PC-9 (cell line): ENCODE data around the gene SYNGAP1. TPM values are rescaled to one million over a fixed set of nuclear protein-coding genes. Genes with fewer than 3 reads are reported as not detected.
A peak's percentile ranks its signal among the peaks of the same experiment; 100 is the strongest.

Source experiments
- BruUV-seq: library from RNA; stranded (reverse); fragments of 400-500 nt; replicated peaks from 2 replicates; lab custom pipeline; 2021; lab: Mats Ljungman, UMichigan
- CTCF ChIA-PET: fragments of 300-600 bp; sonication (Branson Sonifier 250); formaldehyde crosslinking; loops from one replicate; lab custom pipeline; 2022; ENCODE audit warnings: antibody characterized with exemption; lab: Charles Lee
- POLR2A ChIA-PET: fragments of 300-600 bp; sonication (Branson Sonifier 250); formaldehyde crosslinking; loops from one replicate; lab custom pipeline; 2022; ENCODE audit warnings: antibody characterized with exemption; ENCODE audit not compliant: unreplicated experiment; lab: Charles Lee
- DNase-seq, 2 experiments: peaks; one replicate each; pipeline versions ENCODE4 v3.0.0 to v3.0.0-alpha.2; 2015 to 2022; ENCODE audit warnings: mixed read lengths in 1 of 2
- H2AFZ ChIP-seq: fragments of 200-600 bp; sonication (generic); 2 replicates; pipeline ENCODE4 v1.8.1; 2017; ENCODE audit warnings: antibody characterized with exemption
- H3F3A ChIP-seq: fragments of 200-600 bp; sonication (generic); 2 replicates; pipeline ENCODE4 v1.8.1; 2017; ENCODE audit warnings: antibody characterized with exemption, mild to moderate bottlenecking, low read depth; ENCODE audit not compliant: insufficient read depth
- H3K27ac ChIP-seq: fragments of 200-600 bp; sonication (generic); 2 replicates; pipeline ENCODE4 v1.6.1; 2016; ENCODE audit warnings: mixed run types
- H3K27me3 ChIP-seq: fragments of 200-600 bp; sonication (generic); 2 replicates; pipeline ENCODE4 v1.6.1; 2016; ENCODE audit warnings: low read depth, mixed run types; ENCODE audit not compliant: insufficient read depth
- H3K36me3 ChIP-seq: fragments of 200-600 bp; sonication (generic); 2 replicates; pipeline ENCODE4 v1.6.1; 2016; ENCODE audit warnings: low read depth, mixed run types
- H3K4me1 ChIP-seq: fragments of 200-600 bp; sonication (generic); replicated peaks from 2 replicates; pipeline ENCODE4 v1.6.1; 2016; ENCODE audit warnings: mixed run types; ENCODE audit not compliant: insufficient read depth
- H3K4me2 ChIP-seq: fragments of 200-600 bp; sonication (generic); 2 replicates; pipeline ENCODE4 v1.6.1; 2017; ENCODE audit warnings: mixed run types
- H3K4me3 ChIP-seq: fragments of 200-600 bp; sonication (generic); 2 replicates; pipeline ENCODE4 v1.6.1; 2016; ENCODE audit warnings: mixed run types
- H3K79me2 ChIP-seq: fragments of 200-600 bp; sonication (generic); 2 replicates; pipeline ENCODE4 v1.6.1; 2017; ENCODE audit warnings: low read depth, mixed run types
- H3K9me2 ChIP-seq: fragments of 200-600 bp; sonication (generic); 2 replicates; pipeline ENCODE4 v1.8.1; 2017; ENCODE audit warnings: mild to moderate bottlenecking; ENCODE audit not compliant: insufficient read depth
- H3K9me3 ChIP-seq: fragments of 200-600 bp; sonication (generic); 2 replicates; pipeline ENCODE4 v1.8.1; 2016; ENCODE audit warnings: low read depth; ENCODE audit not compliant: insufficient read depth
- H4K20me1 ChIP-seq: fragments of 200-600 bp; sonication (generic); 2 replicates; pipeline ENCODE4 v1.8.1; 2017; ENCODE audit not compliant: insufficient read depth
- CTCF ChIP-seq: fragments of 200-600 bp; sonication (generic); conservative IDR thresholded peaks from 2 replicates; pipeline ENCODE4 v1.6.1; 2017; ENCODE audit warnings: mixed run types, antibody characterized with exemption, mild to moderate bottlenecking, moderate library complexity
- EZH2 ChIP-seq: fragments of 200-600 bp; sonication (generic); IDR thresholded peaks from 2 replicates; pipeline ENCODE4 v1.8.0; 2017; ENCODE audit warnings: antibody characterized with exemption, low read depth
- intact Hi-C: fragments of 100-400 bp; cut with micrococcal nuclease; formaldehyde crosslinking; loops from one replicate; pipeline ENCODE4 v1.10.0; 2022; ENCODE audit not compliant: unreplicated experiment
- total RNA-seq: library from RNA; stranded (reverse); gene quantifications from 2 replicates; pipeline ENCODE4 v1.2.3, GENCODE V29; 2021

The SYNGAP1 gene
- total RNA-seq, 1 experiment from 2014 or later, result 17.7 TPM

GRCh38 chr6:33424855-33425667, 5.2 kb downstream of the SYNGAP1 start:
- intact Hi-C loops, result loop anchor here (1.0 kb wide), 2 partner anchors 34 to 80 kb away; partner anchors contain the start of gene KIFC1
- DNase-seq, result no peak

GRCh38 chr6:33425668-33426577, 6.1 kb downstream of the SYNGAP1 start:
- Histone ChIP-seq H3K9me2 (no peaks in the 10 kb centered on the region), H3K4me1 (peaks cover 19% of the 10 kb centered on the region), H2AFZ (peak overlapping the region; percentile 81), H3K79me2 (no peaks in the 10 kb centered on the region), H3K9me3 (no peaks in the 10 kb centered on the region), H3K36me3 (no peaks in the 10 kb centered on the region), H3F3A (peaks cover 33% of the 10 kb centered on the region), H3K27me3 (peaks cover 21% of the 10 kb centered on the region), H4K20me1 (no peaks in the 10 kb centered on the region), H3K4me2 (peak overlapping the region; percentile 77), H3K27ac (peak overlapping the region; percentile 57), H3K4me3 (peak overlapping the region; percentile 71)
- peak; percentile 66 to 87 for DNase-seq
- peak; percentile 71 for TF ChIP-seq CTCF
- TF ChIP-seq EZH2, result no peak
- BruUV-seq, result TSS peak; percentile 39
- ChIA-PET POLR2A (interaction anchor here (0.5 to 2.0 kb wide), 3 partner anchors 52 to 287 kb away, joined by 4 to 24 read pairs (median 14); partner anchors contain the start of gene ZBTB22), CTCF (interaction anchor here (0.5 to 0.9 kb wide), 5 partner anchors 36 to 816 kb away, joined by 3 to 5 read pairs (median 3); no protein-coding TSS in a partner anchor)
- intact Hi-C loops, result loop anchor here (1.0 to 2.0 kb wide), 4 partner anchors 28 to 153 kb away; partner anchors contain the start of genes KIFC1 and ZBTB9

More at GRCh38 chr6:33424855-33425667, 5.2 kb downstream of the SYNGAP1 start:
- Histone ChIP-seq H3K27me3 (peaks cover 21% of the 10 kb centered on the region), H2AFZ (peak overlapping the region; percentile 81), H3K36me3 (no peaks in the 10 kb centered on the region), H3K79me2 (no peaks in the 10 kb centered on the region), H3K27ac (peak overlapping the region; percentile 57), H3F3A (peaks cover 33% of the 10 kb centered on the region), H4K20me1 (no peaks in the 10 kb centered on the region), H3K9me2 (no peaks in the 10 kb centered on the region), H3K4me3 (peak overlapping the region; percentile 71), H3K4me1 (peaks cover 19% of the 10 kb centered on the region), H3K4me2 (peak overlapping the region; percentile 77), H3K9me3 (no peaks in the 10 kb centered on the region)
- ChIA-PET POLR2A (interaction anchor here (2.0 kb wide), 1 partner anchor 107 kb away, joined by 24 read pairs; the partner anchor contains the start of gene ZBTB22), CTCF (interaction anchor here (0.6 kb wide), 1 partner anchor 816 kb away, joined by 3 read pairs; no protein-coding TSS in a partner anchor)
- BruUV-seq, result TSS peak; percentile 92
- TF ChIP-seq EZH2 (no peak), CTCF (no peak)
